Activated CD8-positive, alpha-beta T cell treated with anti-CD3 and anti-CD28 coated beads, Interleukin-2, amount 10 ng/mL, durations not matched to agents 7 days and 5 days (primary cell): ENCODE data around the gene ACAP1. TPM values are rescaled to one million over a fixed set of nuclear protein-coding genes. Genes with fewer than 3 reads are reported as not detected.
"Not testable (repeated sequence)": the region's sequence is repeated elsewhere in the genome, so short reads cannot be mapped to it uniquely, and the experiment has no call there.

Experiments
- ATAC-seq: fragments of 150-1000 bp; cut with Tn5 transposase; one replicate; pipeline ENCODE4 v1.10.0; 2021; ENCODE audit warnings: moderate library complexity
- CTCF ChIA-PET: fragments of 350-600 bp; sonication (Branson Sonifier 250); formaldehyde crosslinking; loops from one replicate; lab custom pipeline; 2021; ENCODE audit warnings: antibody characterized with exemption; lab: Charles Lee
- POLR2A ChIA-PET: fragments of 350-600 bp; sonication (Branson Sonifier 250); formaldehyde crosslinking; loops from one replicate; lab custom pipeline; 2021; ENCODE audit warnings: antibody characterized with exemption; lab: Charles Lee
- DNase-seq: peaks from one replicate; pipeline ENCODE4 v3.0.0-alpha.2; 2020
- H3K27ac Mint-ChIP-seq: one replicate; pipeline ENCODE4 v1.8.0; 2021; ENCODE audit warnings: mild to moderate bottlenecking, mixed read lengths
- H3K27me3 Mint-ChIP-seq: one replicate; pipeline ENCODE4 v1.8.0; 2021; ENCODE audit warnings: low read depth, mixed read lengths
- H3K36me3 Mint-ChIP-seq: one replicate; pipeline ENCODE4 v1.8.0; 2021; ENCODE audit warnings: low read depth, mixed read lengths
- H3K4me1 Mint-ChIP-seq: one replicate; pipeline ENCODE4 v1.8.0; 2021; ENCODE audit warnings: low read depth, mixed read lengths
- H3K4me3 Mint-ChIP-seq: one replicate; pipeline ENCODE4 v1.8.0; 2021; ENCODE audit warnings: mild to moderate bottlenecking, mixed read lengths
- H3K9me3 Mint-ChIP-seq: one replicate; pipeline ENCODE4 v1.8.0; 2022; ENCODE audit warnings: mixed read lengths; ENCODE audit not compliant: insufficient read depth
- total RNA-seq, 2 experiments: library from RNA; stranded (reverse); gene quantifications; one replicate each; pipeline ENCODE4 v1.2.3, GENCODE V29; 2021

The ACAP1 gene
- total RNA-seq, 2 experiments from 2014 or later, result 573 to 605 TPM

DNA sequence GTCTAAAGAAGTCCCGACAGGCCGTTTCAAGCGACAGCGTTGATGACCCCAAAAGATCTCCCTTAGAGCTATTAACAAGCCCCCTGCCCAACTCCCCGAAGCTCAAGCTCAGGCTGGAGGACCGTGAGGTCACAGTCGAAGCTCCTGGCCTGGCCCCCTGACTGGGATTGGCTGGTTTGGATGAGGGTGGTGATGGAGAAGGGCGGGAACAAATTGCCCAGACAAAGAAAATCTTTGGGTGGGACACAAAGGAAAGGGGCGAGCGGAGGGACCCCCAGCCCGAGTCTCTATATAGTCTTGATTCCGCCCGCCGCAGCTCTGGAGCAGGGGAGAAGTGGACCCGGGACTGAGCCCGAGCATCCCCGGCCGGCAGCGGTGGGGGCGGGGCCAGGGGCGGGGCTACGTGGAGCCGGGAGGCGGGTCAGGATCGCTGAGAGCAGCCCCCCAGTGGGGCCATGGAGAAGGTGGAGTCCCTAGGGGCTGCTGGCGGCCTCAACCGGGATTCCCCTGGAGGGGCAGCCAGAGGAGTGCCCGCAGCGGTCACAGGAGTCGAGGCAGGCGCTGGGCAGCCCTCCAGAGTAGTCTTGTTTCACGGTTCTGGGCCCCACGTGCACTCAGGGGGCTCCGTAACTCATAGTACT lies 6.2 kb upstream of the ACAP1 start:
- DNase-seq (peak; percentile 88), ATAC-seq (peak; percentile 81)
- Mint-ChIP-seq H3K4me3 (peak overlapping the region; percentile 87), H3K27ac (peak overlapping the region; percentile 98), H3K4me1 (peaks cover 55% of the 10 kb centered on the region), H3K9me3 (no peaks in the 10 kb centered on the region), H3K36me3 (peaks cover 7% of the 10 kb centered on the region), H3K27me3 (no peaks in the 10 kb centered on the region)
- ChIA-PET POLR2A (interaction anchor here (0.6 to 2.0 kb wide), 13 partner anchors 10 to 253 kb away, joined by 3 to 24 read pairs (median 4); partner anchors contain the start of genes GPS2, MPDU1 and POLR2A), CTCF (interaction anchor here (0.6 to 2.8 kb wide), 21 partner anchors 9 to 284 kb away, joined by 3 to 19 read pairs (median 5); partner anchors contain the start of genes PLSCR3, TMEM102 and TMEM95)

DNA sequence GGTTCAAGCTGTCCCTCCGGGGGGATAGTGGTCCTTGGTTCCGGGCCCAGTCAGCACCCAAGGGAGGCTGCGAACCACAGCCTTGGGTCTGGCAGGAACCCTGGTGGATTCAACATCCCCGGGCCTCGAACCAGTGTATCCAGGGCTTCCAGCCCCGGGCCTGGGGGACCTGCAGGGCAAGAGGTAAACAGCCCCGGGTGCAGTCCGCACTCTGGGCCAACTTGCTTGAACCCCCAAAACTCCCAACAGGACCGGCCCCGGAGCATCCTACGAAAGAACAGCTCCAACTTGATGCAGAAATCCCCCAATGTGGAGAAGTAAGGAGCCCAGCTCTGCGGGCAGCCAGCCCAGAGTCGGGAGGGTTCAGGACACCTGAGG lies 5.7 kb upstream of the ACAP1 start:
- Mint-ChIP-seq H3K4me1 (peaks cover 60% of the 10 kb centered on the region), H3K27me3 (no peaks in the 10 kb centered on the region), H3K36me3 (peaks cover 3% of the 10 kb centered on the region), H3K4me3 (peak overlapping the region; percentile 87), H3K27ac (peak overlapping the region; percentile 63), H3K9me3 (no peaks in the 10 kb centered on the region)
- no peak for DNase-seq
- no peak for ATAC-seq
- POLR2A ChIA-PET, result interaction anchor here (0.8 to 2.0 kb wide), 3 partner anchors 11 to 22 kb away, joined by 3 to 12 read pairs (median 4); no protein-coding TSS in a partner anchor
- CTCF ChIA-PET, result interaction anchor here (1.9 to 2.8 kb wide), 6 partner anchors 18 to 285 kb away, joined by 4 to 19 read pairs (median 11); partner anchors contain the start of genes TMEM102 and TMEM95

DNA sequence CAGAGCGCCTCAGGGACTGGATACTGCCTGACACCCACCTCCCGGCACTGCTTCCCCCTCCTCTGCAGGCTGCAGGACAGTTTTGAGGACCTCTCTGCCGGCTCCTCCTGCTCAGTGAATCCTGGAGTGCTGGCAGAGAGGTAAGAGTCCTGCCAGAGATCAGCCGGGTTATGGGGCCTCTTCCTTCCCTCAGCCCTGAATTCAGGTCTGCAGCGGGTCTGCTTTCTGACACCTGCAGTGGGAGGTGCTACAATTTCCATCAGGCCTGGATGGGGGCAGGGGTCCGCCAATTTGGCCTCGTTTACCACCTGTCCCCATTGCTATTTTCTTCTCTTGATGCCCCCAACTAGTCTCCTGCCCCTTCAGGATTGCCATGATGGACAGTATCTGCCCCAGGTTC lies 4.2 kb upstream of the ACAP1 start:
- H3K27ac Mint-ChIP-seq, result peak overlapping the region; percentile 83
- peaks cover 6% of the 10 kb centered on the region for H3K36me3 Mint-ChIP-seq
- H3K27me3 Mint-ChIP-seq, result no peaks in the 10 kb centered on the region
- H3K4me1 Mint-ChIP-seq, result peaks cover 67% of the 10 kb centered on the region
- DNase-seq (no peak), ATAC-seq (no peak)
- ChIA-PET POLR2A (no interaction called here), CTCF (no interaction called here)
- H3K9me3 Mint-ChIP-seq, result no peaks in the 10 kb centered on the region
- peak overlapping the region; percentile 38 for H3K4me3 Mint-ChIP-seq

DNA sequence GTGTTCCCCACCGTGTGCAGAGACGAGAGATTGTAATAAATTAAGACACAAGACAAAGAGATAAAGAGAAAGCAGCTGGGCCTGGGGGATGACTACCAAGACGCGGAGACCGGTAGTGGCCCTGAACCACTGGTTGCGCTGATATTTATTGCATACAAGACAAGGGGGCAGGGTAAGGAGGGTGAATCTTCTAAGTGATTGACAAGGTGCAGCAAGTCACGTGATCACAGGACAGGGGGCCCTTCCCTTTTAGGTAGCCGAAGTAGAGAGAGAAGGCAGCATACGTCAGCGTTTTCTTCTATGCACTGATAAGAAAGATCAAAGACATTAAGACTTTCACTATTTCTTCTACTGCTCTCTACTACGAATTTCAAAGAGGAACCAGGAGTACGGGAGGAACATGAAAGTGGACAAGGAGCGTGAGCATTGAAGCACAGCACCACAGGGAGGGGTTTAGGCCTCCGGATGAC lies 3.7 kb upstream of the ACAP1 start:
- peak overlapping the region; percentile 83 for H3K27ac Mint-ChIP-seq
- peaks cover 64% of the 10 kb centered on the region for H3K4me1 Mint-ChIP-seq
- H3K36me3 Mint-ChIP-seq, result peaks cover 11% of the 10 kb centered on the region
- H3K27me3 Mint-ChIP-seq, CTCF ChIA-PET, H3K9me3 Mint-ChIP-seq, ATAC-seq, POLR2A ChIA-PET: not testable (repeated sequence)
- peak overlapping the region; percentile 38 for H3K4me3 Mint-ChIP-seq
- DNase-seq, result peak; percentile 69

DNA sequence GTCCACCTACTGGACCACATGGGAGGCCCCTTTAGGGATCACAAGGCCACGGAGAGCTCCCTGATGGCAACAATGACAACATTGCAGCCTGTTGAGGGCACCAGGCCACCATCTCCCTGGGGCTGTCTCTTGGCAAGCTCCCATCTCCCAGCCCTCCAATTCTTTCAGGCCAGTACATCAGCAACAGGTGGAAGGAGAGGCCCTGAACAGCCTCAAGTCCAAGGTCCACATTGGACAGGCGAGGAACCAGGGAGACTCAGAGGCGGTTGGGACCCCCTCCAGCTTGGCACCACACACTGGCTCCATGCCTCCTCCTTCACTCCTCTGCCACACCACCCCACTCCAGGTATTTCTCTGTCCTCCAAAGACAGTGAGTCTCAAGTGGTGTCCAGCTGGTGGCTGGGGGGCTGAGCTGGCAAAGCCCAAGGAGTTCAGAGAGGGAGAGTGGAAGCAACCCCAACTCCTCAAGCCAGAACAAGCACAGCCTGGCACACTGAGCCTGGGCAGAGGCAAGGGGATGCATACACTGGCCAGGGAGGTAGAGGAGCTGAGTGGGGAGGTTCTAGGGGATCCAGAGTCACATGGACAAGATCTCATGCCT lies 1.3 kb upstream of the ACAP1 start:
- H3K27ac Mint-ChIP-seq, result peak overlapping the region; percentile 98
- no peaks in the 10 kb centered on the region for H3K9me3 Mint-ChIP-seq
- no peak for ATAC-seq
- H3K4me1 Mint-ChIP-seq, result peaks cover 62% of the 10 kb centered on the region
- DNase-seq, result no peak
- CTCF ChIA-PET, result interaction anchor here (0.7 to 4.0 kb wide), 10 partner anchors 8 to 353 kb away, joined by 3 to 41 read pairs (median 9); partner anchors contain the start of genes KCTD11 and TMEM95
- POLR2A ChIA-PET, result interaction anchor here (0.6 to 4.9 kb wide), 6 partner anchors 14 to 693 kb away, joined by 3 to 54 read pairs (median 3); partner anchors contain the start of gene GPS2
- peak overlapping the region; percentile 47 for H3K4me3 Mint-ChIP-seq
- H3K27me3 Mint-ChIP-seq, result no peaks in the 10 kb centered on the region
- peaks cover 28% of the 10 kb centered on the region for H3K36me3 Mint-ChIP-seq

DNA sequence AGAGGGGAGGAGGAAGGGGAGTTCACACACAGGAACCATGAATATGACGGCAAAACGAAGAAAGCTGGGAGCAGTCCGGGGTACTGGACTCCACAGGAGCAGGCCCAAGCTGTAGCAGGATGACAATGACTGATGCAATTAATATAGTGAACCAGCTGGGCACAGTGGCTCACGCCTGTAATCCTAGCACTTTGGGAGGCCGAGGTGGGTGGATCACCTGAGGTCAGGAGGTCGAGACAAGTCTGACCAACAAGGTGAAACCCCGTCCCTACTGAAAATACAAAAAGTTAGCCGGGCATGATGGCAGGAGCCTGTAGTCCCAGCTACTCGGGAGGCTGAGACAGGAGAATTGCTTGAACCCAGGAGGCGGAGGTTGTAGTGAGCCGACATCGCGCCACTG lies 564 bp upstream of the ACAP1 start:
- DNase-seq, H3K9me3 Mint-ChIP-seq, ATAC-seq, H3K27me3 Mint-ChIP-seq: not testable (repeated sequence)
- Mint-ChIP-seq H3K4me1 (peaks cover 62% of the 10 kb centered on the region), H3K4me3 (peak overlapping the region; percentile 85), H3K36me3 (peaks cover 33% of the 10 kb centered on the region), H3K27ac (peak overlapping the region; percentile 98)
- CTCF ChIA-PET, result interaction anchor here (0.7 to 4.0 kb wide), 14 partner anchors 10 to 352 kb away, joined by 3 to 41 read pairs (median 10); partner anchors contain the start of genes KCTD11, TMEM95 and TP53
- POLR2A ChIA-PET, result interaction anchor here (0.6 to 4.9 kb wide), 17 partner anchors 9 to 351 kb away, joined by 3 to 54 read pairs (median 7); partner anchors contain the start of genes GPS2, TMEM102, TNFSF12 and TP53

DNA sequence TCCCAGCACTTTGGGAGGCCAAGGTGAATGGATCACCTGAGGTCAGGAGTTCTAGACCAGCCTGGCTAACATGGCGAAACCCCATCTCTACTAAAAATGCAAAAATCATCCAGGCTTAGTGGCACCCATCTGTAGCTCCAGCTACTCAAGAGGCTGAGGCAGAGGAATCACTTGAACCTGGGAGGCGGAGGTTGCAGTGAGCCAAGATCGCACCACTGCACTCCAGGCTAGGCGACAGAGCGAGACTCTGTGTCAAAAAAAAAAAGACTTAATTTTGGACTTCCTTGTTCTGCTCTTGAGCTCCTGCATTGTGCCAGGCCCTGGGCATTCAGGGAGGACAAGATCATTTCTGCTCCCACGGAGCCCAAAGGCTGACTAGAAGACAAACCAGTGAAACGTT lies 1.3 kb downstream of the ACAP1 start:
- not testable (repeated sequence) for DNase-seq, H3K9me3 Mint-ChIP-seq, H3K27me3 Mint-ChIP-seq, ATAC-seq
- peaks cover 46% of the 10 kb centered on the region for H3K36me3 Mint-ChIP-seq
- peaks cover 53% of the 10 kb centered on the region for H3K4me1 Mint-ChIP-seq
- peak overlapping the region; percentile 85 for H3K4me3 Mint-ChIP-seq
- ChIA-PET CTCF (interaction anchor here (1.0 to 4.0 kb wide), 12 partner anchors 8 to 220 kb away, joined by 3 to 41 read pairs (median 14); partner anchors contain the start of genes GPS2, KCTD11 and TMEM95), POLR2A (interaction anchor here (0.6 to 4.9 kb wide), 16 partner anchors 8 to 893 kb away, joined by 3 to 54 read pairs (median 7); partner anchors contain the start of genes GPS2, POLR2A, TMEM102 and TP53)
- peak overlapping the region; percentile 98 for H3K27ac Mint-ChIP-seq

DNA sequence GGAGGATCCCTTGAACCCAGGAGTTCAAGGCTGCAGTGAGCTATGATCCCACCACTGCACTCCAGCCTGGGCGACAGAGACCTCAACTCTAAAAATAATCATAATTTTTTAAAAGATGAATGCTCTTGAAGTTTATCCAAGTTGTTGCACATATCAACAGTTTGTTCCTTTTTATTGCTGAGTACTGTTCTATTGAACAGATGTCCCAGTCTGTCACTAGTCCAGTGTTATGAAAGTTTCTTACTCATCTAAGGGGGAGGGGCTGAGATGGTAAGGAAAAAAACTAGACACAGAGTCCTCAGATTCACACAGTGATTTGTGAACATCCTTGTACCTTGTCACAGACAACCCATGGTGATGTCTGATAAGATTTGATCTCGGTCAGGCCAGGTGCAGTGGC lies 3.9 kb downstream of the ACAP1 start:
- Mint-ChIP-seq H3K27me3 (no peaks in the 10 kb centered on the region), H3K27ac (peak overlapping the region; percentile 2), H3K4me3 (peak overlapping the region; percentile 1), H3K36me3 (peaks cover 67% of the 10 kb centered on the region), H3K9me3 (no peaks in the 10 kb centered on the region), H3K4me1 (peaks cover 50% of the 10 kb centered on the region)
- DNase-seq, result no peak
- CTCF ChIA-PET, result no interaction called here
- POLR2A ChIA-PET, result interaction anchor here (0.9 kb wide), 1 partner anchor 14 kb away, joined by 3 read pairs; no protein-coding TSS in a partner anchor
- no peak for ATAC-seq

DNA sequence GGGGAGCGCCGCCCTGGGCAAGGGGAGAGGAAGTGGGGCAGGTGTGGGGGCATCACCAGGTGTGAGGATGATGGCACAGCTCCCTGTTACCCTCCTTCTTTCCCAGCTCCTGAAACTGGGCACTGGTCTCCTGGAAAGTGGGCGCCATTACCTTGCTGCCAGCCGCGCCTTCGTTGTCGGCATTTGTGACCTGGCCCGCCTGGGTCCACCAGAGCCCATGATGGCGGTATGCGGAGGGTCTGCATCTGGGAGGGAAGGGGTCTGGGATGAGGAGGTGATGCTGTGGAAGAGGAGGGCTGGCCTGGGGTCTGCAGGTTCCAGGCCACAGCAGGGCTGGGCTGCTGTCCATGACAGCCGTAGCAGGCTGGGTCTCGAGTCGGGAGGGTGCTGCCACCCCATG lies 5.5 kb downstream of the ACAP1 start:
- Mint-ChIP-seq H3K27ac (peak overlapping the region; percentile 46), H3K4me1 (peaks cover 38% of the 10 kb centered on the region), H3K9me3 (no peaks in the 10 kb centered on the region), H3K36me3 (peaks cover 75% of the 10 kb centered on the region), H3K4me3 (no peak overlapping the region), H3K27me3 (no peaks in the 10 kb centered on the region)
- ATAC-seq, result no peak
- ChIA-PET POLR2A (interaction anchor here (0.7 to 2.2 kb wide), 2 partner anchors 12 to 94 kb away, joined by 4 to 12 read pairs; partner anchors contain the start of gene NEURL4), CTCF (interaction anchor here (1.9 kb wide), 1 partner anchor 12 kb away, joined by 6 read pairs; the partner anchor contains the start of gene NEURL4)
- DNase-seq, result no peak

DNA sequence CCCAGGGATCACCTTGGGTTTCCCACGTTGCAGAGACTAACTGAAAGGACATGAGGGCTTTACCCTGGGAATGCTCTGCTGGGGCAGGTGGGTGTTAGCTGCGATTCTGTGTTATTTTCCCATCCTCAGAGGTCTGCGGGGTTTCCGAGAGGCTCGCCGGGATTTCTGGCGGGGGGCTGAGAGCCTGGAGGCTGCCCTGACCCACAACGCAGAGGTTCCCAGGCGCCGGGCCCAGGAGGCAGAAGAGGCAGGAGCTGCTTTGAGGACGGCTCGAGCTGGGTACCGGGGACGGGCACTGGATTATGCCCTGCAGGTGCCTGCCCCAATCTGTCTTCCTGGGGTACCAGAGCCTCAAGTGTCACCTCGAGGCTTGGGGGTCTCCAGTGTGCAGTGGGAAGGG lies 6.9 kb downstream of the ACAP1 start:
- no peak for ATAC-seq
- Mint-ChIP-seq H3K36me3 (peaks cover 73% of the 10 kb centered on the region), H3K9me3 (no peaks in the 10 kb centered on the region), H3K27ac (peak overlapping the region; percentile 60), H3K4me3 (no peak overlapping the region), H3K4me1 (peaks cover 38% of the 10 kb centered on the region), H3K27me3 (no peaks in the 10 kb centered on the region)
- no peak for DNase-seq
- ChIA-PET CTCF (interaction anchor here (1.6 to 2.7 kb wide), 3 partner anchors 8 to 19 kb away, joined by 3 to 15 read pairs (median 13); partner anchors contain the start of gene TMEM95), POLR2A (interaction anchor here (1.2 to 2.2 kb wide), 3 partner anchors 11 to 30 kb away, joined by 3 to 12 read pairs (median 5); partner anchors contain the start of gene NEURL4)
